HepG2 (cell line): ENCODE data around the gene TSEN54. TPM values are rescaled to one million over a fixed set of nuclear protein-coding genes. Genes with fewer than 3 reads are reported as not detected.

Experiments used
- CBX1 ChIP-seq: IDR thresholded peaks from one replicate; pipeline ENCODE4 v1.6.1; 2016; ENCODE audit warnings: antibody characterized with exemption, low read depth
- FOXP1 ChIP-seq, 2 experiments: fragments of 450-650 bp in 1 of 2; IDR thresholded peaks; 2 replicates each; pipeline ENCODE4 v1.6.1; 2017 to 2018; ENCODE audit warnings: antibody characterized with exemption in 1 of 2
- GFI1 ChIP-seq: sonication (generic); formaldehyde crosslinking; IDR thresholded peaks from 2 replicates; pipeline ENCODE4 v1.5.0; 2020; ENCODE audit warnings: missing genetic modification reagents, mild to moderate bottlenecking, borderline replicate concordance
- GZF1 ChIP-seq: sonication (generic); formaldehyde crosslinking; IDR thresholded peaks from 2 replicates; pipeline ENCODE4 v1.5.1; 2020; ENCODE audit warnings: mild to moderate bottlenecking, missing genetic modification reagents
- HIVEP1 ChIP-seq: sonication (generic); formaldehyde crosslinking; IDR thresholded peaks from 2 replicates; pipeline ENCODE4 v1.4.0; 2020; ENCODE audit warnings: mild to moderate bottlenecking, missing genetic modification reagents
- KLF9 ChIP-seq: IDR thresholded peaks from 2 replicates; pipeline ENCODE4 v1.6.1; 2016; ENCODE audit warnings: low read depth
- MXD4 ChIP-seq: IDR thresholded peaks from 2 replicates; pipeline ENCODE4 v1.6.1; 2016; ENCODE audit warnings: mild to moderate bottlenecking, missing biosample characterization, missing genetic modification reagents
- PITX1 ChIP-seq: sonication (generic); formaldehyde crosslinking; IDR thresholded peaks from 2 replicates; pipeline ENCODE4 v1.5.1; 2020; ENCODE audit warnings: mild to moderate bottlenecking, missing genetic modification reagents
- RCOR2 ChIP-seq: IDR thresholded peaks from 2 replicates; pipeline ENCODE4 v1.6.1; 2016; ENCODE audit warnings: missing biosample characterization, missing genetic modification reagents
- REL ChIP-seq: sonication (generic); formaldehyde crosslinking; conservative IDR thresholded peaks from 2 replicates; pipeline ENCODE4 v1.8.0; 2022; ENCODE audit warnings: mild to moderate bottlenecking, missing genetic modification reagents, moderate library complexity
- RNF2 ChIP-seq: fragments of 450-650 bp; conservative IDR thresholded peaks from 2 replicates; pipeline ENCODE4 v1.6.1; 2016; ENCODE audit warnings: low read depth
- SMAD3 ChIP-seq: sonication (generic); formaldehyde crosslinking; IDR thresholded peaks from 2 replicates; pipeline ENCODE4 v1.4.0; 2020; ENCODE audit warnings: missing genetic modification reagents
- ZNF17 ChIP-seq: sonication (generic); formaldehyde crosslinking; IDR thresholded peaks from 2 replicates; pipeline ENCODE4 v1.5.0; 2020; ENCODE audit warnings: mild to moderate bottlenecking, missing genetic modification reagents
- ZNF317 ChIP-seq: sonication (generic); formaldehyde crosslinking; IDR thresholded peaks from 2 replicates; pipeline ENCODE4 v1.5.0; 2020; ENCODE audit warnings: mild to moderate bottlenecking, missing genetic modification reagents
- ZNF543 ChIP-seq: sonication (generic); formaldehyde crosslinking; IDR thresholded peaks from 2 replicates; pipeline ENCODE4 v1.4.0; 2020; ENCODE audit warnings: mild to moderate bottlenecking, missing genetic modification reagents
- ZNF556 ChIP-seq: sonication (generic); formaldehyde crosslinking; IDR thresholded peaks from 2 replicates; pipeline ENCODE4 v1.4.0; 2020; ENCODE audit warnings: mild to moderate bottlenecking, missing genetic modification reagents, borderline replicate concordance
- ZNF747 ChIP-seq: sonication (generic); formaldehyde crosslinking; IDR thresholded peaks from 2 replicates; pipeline ENCODE4 v1.8.1; 2023; ENCODE audit warnings: missing genetic modification reagents, mild to moderate bottlenecking, borderline replicate concordance
- ZNF782 ChIP-seq: sonication (generic); formaldehyde crosslinking; IDR thresholded peaks from 2 replicates; pipeline ENCODE4 v1.4.0; 2020; ENCODE audit warnings: missing genetic modification reagents, mild to moderate bottlenecking, borderline replicate concordance
- polyA plus RNA-seq, 8 experiments: library from polyadenylated mRNA; depleted of rRNA in 3 of 8; stranded (reverse) in 7 of 8; unstranded in 1 of 8; fragments of >200 nt; fragmentation: Illumina TruSeq in 4 of 8; extraction: Trizol in 4 of 8; gene quantifications; 2 replicates each; pipeline versions ENCODE4 v1.2.1 to v1.2.3, GENCODE V29; 2011 to 2016; ENCODE audit warnings: low read depth in 4 of 8, missing spikeins in 1 of 8, mixed read lengths in 1 of 8; ENCODE audit not compliant: insufficient read depth in 1 of 8
- total RNA-seq, 5 experiments: library from RNA; depleted of rRNA; stranded (reverse); fragments of >200 nt; fragmentation: Illumina TruSeq; extraction: Trizol; gene quantifications; 2 replicates each; pipeline ENCODE4 v1.2.3, GENCODE V29; 2016; ENCODE audit warnings: low read depth in 1 of 5
- TF ChIP-seq, protein P1 (sequence below): sonication (generic); formaldehyde crosslinking; IDR thresholded peaks from 2 replicates; pipeline ENCODE4 v1.4.0; 2020; ENCODE audit warnings: mild to moderate bottlenecking, missing genetic modification reagents
- TF ChIP-seq, protein P2 (sequence below): sonication (generic); formaldehyde crosslinking; IDR thresholded peaks from 2 replicates; pipeline ENCODE4 v1.4.0; 2020; ENCODE audit warnings: missing genetic modification reagents, borderline replicate concordance
- TF ChIP-seq, protein P3 (sequence below): sonication (generic); formaldehyde crosslinking; IDR thresholded peaks from 2 replicates; pipeline ENCODE4 v1.4.0; 2020; ENCODE audit warnings: mild to moderate bottlenecking, missing genetic modification reagents, borderline replicate concordance

Gene TSEN54
- total and polyA plus RNA-seq, 2 of the 13 experiments (the other 11 are each of a cell fraction or from before 2014, with no cell fraction given) = 62.9 to 63.3 TPM

DNA sequence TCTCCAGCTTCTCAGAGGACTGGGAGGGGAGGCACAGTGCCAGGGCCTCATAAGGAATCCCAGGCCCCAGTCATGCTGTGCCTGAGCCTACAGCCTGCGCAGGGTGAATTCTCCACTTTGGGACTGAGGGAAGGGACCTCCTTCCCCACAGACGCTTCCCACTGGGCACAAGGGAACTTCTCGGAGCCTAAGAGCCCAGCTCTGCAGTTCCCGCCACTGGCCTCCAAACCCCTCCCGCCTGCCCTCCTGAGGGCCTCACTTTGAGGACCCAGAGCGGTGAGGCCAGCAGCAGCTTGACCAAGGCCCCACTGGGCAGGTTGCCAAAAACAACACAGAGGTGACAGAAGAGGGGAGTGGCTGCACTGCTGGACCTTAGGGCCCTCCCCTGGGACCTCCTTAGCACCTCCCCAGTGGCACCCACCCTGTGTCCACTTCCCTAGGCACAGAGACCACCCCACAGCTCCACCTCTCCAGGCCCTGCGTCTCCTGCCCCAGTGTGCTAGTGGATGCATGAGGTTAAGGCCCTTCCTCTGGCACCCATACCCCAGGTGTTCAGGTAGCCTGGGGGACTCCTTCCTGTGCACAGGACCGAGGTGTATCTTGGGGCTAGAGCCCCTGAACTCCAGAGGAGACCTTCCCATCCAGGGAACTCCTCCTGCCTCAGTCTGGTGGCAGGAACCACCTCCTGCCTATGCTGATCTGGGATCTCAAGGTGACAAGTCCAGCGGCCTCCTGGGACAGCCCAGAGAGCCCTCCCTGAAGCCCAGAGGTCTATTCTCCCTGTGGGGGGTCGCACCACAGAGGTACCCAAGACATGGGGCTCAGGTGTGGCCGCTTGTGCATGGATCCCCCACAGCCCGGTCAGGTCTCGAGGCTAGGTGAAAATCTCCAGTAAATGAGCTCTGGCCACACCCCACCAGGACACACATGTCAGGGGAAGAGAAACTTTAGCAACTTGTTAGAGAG is 4.4 kb upstream of the TSEN54 start (continued):
- TF ChIP-seq, protein P1, sequence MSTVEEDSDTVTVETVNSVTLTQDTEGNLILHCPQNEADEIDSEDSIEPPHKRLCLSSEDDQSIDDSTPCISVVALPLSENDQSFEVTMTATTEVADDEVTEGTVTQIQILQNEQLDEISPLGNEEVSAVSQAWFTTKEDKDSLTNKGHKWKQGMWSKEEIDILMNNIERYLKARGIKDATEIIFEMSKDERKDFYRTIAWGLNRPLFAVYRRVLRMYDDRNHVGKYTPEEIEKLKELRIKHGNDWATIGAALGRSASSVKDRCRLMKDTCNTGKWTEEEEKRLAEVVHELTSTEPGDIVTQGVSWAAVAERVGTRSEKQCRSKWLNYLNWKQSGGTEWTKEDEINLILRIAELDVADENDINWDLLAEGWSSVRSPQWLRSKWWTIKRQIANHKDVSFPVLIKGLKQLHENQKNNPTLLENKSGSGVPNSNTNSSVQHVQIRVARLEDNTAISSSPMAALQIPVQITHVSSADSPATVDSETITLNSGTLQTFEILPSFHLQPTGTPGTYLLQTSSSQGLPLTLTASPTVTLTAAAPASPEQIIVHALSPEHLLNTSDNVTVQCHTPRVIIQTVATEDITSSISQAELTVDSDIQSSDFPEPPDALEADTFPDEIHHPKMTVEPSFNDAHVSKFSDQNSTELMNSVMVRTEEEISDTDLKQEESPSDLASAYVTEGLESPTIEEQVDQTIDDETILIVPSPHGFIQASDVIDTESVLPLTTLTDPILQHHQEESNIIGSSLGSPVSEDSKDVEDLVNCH = no peak
- TF ChIP-seq HIVEP1 (CRISPR knock-in tag) (peak; percentile 76), ZNF543 (CRISPR knock-in tag) (0 out of 2 replicates have a peak, but pooled peaks have one; percentile 90), CBX1 (peak; percentile 83), ZNF17 (CRISPR knock-in tag) (no peak), ZNF556 (CRISPR knock-in tag) (0 out of 2 replicates have a peak, but pooled peaks have one; percentile 43), PITX1 (CRISPR knock-in tag) (peak; percentile 94), ZNF782 (0 out of 2 replicates have a peak, but pooled peaks have one; percentile 39), ZNF317 (CRISPR knock-in tag) (peak; percentile 70; the same call in 1 of the 2 replicates), SMAD3 (peak; percentile 81), GZF1 (CRISPR knock-in tag) (no peak), MXD4 (CRISPR knock-in tag) (0 out of 2 replicates have a peak, but pooled peaks have one; percentile 51), GFI1 (peak; percentile 77), KLF9 (CRISPR knock-in tag) (0 out of 2 replicates have a peak, but pooled peaks have one; percentile 33), RNF2 (no peak), FOXP1 (IDR thresholded peaks at IDR 0.05) (no peak), FOXP1 (CRISPR knock-in tag; IDR thresholded peaks at IDR 0.05) (peak; percentile 74; the same call in 1 of the 2 replicates), ZNF747 (peak; percentile 92), REL (CRISPR knock-in tag) (0 out of 2 replicates have a peak, but pooled peaks have one; percentile 46), RCOR2 (CRISPR knock-in tag) (peak; percentile 66; the same call in 1 of the 2 replicates)
- TF ChIP-seq, protein P2, sequence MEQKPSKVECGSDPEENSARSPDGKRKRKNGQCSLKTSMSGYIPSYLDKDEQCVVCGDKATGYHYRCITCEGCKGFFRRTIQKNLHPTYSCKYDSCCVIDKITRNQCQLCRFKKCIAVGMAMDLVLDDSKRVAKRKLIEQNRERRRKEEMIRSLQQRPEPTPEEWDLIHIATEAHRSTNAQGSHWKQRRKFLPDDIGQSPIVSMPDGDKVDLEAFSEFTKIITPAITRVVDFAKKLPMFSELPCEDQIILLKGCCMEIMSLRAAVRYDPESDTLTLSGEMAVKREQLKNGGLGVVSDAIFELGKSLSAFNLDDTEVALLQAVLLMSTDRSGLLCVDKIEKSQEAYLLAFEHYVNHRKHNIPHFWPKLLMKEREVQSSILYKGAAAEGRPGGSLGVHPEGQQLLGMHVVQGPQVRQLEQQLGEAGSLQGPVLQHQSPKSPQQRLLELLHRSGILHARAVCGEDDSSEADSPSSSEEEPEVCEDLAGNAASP (CRISPR knock-in tag) = peak; percentile 89
- TF ChIP-seq, protein P3, sequence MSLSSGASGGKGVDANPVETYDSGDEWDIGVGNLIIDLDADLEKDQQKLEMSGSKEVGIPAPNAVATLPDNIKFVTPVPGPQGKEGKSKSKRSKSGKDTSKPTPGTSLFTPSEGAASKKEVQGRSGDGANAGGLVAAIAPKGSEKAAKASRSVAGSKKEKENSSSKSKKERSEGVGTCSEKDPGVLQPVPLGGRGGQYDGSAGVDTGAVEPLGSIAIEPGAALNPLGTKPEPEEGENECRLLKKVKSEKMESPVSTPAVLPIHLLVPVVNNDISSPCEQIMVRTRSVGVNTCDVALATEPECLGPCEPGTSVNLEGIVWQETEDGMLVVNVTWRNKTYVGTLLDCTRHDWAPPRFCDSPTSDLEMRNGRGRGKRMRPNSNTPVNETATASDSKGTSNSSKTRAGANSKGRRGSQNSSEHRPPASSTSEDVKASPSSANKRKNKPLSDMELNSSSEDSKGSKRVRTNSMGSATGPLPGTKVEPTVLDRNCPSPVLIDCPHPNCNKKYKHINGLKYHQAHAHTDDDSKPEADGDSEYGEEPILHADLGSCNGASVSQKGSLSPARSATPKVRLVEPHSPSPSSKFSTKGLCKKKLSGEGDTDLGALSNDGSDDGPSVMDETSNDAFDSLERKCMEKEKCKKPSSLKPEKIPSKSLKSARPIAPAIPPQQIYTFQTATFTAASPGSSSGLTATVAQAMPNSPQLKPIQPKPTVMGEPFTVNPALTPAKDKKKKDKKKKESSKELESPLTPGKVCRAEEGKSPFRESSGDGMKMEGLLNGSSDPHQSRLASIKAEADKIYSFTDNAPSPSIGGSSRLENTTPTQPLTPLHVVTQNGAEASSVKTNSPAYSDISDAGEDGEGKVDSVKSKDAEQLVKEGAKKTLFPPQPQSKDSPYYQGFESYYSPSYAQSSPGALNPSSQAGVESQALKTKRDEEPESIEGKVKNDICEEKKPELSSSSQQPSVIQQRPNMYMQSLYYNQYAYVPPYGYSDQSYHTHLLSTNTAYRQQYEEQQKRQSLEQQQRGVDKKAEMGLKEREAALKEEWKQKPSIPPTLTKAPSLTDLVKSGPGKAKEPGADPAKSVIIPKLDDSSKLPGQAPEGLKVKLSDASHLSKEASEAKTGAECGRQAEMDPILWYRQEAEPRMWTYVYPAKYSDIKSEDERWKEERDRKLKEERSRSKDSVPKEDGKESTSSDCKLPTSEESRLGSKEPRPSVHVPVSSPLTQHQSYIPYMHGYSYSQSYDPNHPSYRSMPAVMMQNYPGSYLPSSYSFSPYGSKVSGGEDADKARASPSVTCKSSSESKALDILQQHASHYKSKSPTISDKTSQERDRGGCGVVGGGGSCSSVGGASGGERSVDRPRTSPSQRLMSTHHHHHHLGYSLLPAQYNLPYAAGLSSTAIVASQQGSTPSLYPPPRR = peak; percentile 94
